Measurements from ENCODE around the gene PHLPP1.

PHLPP1 gene

DNA sequence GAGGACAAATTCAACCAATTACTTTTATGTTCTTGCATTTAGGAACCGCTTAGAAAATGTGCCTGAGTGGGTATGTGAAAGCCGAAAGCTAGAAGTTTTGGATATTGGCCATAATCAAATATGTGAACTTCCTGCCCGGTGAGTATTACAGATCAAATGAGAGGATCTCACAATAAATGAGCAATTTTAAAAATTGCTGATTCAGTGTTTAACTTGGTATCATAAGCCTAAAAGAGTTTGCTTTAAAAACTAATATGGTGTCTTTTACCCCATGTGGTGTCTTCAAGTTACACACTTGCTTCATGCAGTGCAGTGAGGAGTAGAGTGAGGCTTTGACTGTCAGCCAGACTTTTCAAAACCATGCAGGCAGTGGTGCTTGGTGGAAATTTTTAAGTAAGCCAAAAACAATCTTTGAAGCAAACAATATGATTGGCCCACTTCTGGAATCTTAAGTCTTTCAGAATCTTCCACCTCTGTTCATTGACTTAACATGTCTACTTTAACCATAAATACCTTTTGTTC is 199.6 kb downstream of the PHLPP1 start:
- ATAC-seq = no peak
- TF ChIP-seq, protein P1, sequence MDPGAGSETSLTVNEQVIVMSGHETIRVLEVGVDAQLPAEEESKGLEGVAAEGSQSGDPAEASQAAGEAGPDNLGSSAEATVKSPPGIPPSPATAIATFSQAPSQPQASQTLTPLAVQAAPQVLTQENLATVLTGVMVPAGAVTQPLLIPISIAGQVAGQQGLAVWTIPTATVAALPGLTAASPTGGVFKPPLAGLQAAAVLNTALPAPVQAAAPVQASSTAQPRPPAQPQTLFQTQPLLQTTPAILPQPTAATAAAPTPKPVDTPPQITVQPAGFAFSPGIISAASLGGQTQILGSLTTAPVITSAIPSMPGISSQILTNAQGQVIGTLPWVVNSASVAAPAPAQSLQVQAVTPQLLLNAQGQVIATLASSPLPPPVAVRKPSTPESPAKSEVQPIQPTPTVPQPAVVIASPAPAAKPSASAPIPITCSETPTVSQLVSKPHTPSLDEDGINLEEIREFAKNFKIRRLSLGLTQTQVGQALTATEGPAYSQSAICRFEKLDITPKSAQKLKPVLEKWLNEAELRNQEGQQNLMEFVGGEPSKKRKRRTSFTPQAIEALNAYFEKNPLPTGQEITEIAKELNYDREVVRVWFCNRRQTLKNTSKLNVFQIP (CRISPR knock-in tag; IDR thresholded peaks at IDR 0.05; ENCODE audit: borderline replicate concordance, low read depth) = no peak
- TF ChIP-seq, protein P2, sequence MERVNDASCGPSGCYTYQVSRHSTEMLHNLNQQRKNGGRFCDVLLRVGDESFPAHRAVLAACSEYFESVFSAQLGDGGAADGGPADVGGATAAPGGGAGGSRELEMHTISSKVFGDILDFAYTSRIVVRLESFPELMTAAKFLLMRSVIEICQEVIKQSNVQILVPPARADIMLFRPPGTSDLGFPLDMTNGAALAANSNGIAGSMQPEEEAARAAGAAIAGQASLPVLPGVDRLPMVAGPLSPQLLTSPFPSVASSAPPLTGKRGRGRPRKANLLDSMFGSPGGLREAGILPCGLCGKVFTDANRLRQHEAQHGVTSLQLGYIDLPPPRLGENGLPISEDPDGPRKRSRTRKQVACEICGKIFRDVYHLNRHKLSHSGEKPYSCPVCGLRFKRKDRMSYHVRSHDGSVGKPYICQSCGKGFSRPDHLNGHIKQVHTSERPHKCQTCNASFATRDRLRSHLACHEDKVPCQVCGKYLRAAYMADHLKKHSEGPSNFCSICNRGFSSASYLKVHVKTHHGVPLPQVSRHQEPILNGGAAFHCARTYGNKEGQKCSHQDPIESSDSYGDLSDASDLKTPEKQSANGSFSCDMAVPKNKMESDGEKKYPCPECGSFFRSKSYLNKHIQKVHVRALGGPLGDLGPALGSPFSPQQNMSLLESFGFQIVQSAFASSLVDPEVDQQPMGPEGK (CRISPR knock-in tag; IDR thresholded peaks at IDR 0.05; ENCODE audit: borderline replicate concordance) = no peak
- no peak for TF ChIP-seq ZFP30 (CRISPR knock-in tag; IDR thresholded peaks at IDR 0.05)
- TF ChIP-seq CSDC2 (CRISPR knock-in tag; IDR thresholded peaks at IDR 0.05) = no peak
- no peak for TF ChIP-seq TCF4 (CRISPR knock-in tag; IDR thresholded peaks at IDR 0.05; ENCODE audit: borderline replicate concordance)
- no peak for TF ChIP-seq GLIS3 (CRISPR knock-in tag; IDR thresholded peaks at IDR 0.05)
- no peak for TF ChIP-seq ISL1 (CRISPR knock-in tag; IDR thresholded peaks at IDR 0.05)
- TF ChIP-seq ARNTL (CRISPR knock-in tag; IDR thresholded peaks at IDR 0.05; ENCODE audit: borderline replicate concordance, low read depth) = no peak
- no peak for TF ChIP-seq PPARA (CRISPR knock-in tag; IDR thresholded peaks at IDR 0.05; ENCODE audit: borderline replicate concordance)
- no peak for TF ChIP-seq RARB (CRISPR knock-in tag; IDR thresholded peaks at IDR 0.05)
- TF ChIP-seq, protein P3, sequence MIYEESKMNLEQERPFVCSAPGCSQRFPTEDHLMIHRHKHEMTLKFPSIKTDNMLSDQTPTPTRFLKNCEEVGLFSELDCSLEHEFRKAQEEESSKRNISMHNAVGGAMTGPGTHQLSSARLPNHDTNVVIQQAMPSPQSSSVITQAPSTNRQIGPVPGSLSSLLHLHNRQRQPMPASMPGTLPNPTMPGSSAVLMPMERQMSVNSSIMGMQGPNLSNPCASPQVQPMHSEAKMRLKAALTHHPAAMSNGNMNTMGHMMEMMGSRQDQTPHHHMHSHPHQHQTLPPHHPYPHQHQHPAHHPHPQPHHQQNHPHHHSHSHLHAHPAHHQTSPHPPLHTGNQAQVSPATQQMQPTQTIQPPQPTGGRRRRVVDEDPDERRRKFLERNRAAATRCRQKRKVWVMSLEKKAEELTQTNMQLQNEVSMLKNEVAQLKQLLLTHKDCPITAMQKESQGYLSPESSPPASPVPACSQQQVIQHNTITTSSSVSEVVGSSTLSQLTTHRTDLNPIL (CRISPR knock-in tag; IDR thresholded peaks at IDR 0.05; ENCODE audit: low read depth) = no peak
- no peak for TF ChIP-seq ZNF565 (CRISPR knock-in tag; conservative IDR thresholded peaks at IDR 0.05; ENCODE audit: low read depth)
- no peak for TF ChIP-seq TOX (CRISPR knock-in tag; IDR thresholded peaks at IDR 0.05; ENCODE audit: borderline replicate concordance)
- TF ChIP-seq ZNF8 (CRISPR knock-in tag; IDR thresholded peaks at IDR 0.05) = no peak
- TF ChIP-seq ZC3H10 (CRISPR knock-in tag; IDR thresholded peaks at IDR 0.05) = no peak
- TF ChIP-seq OSR1 (CRISPR knock-in tag; IDR thresholded peaks at IDR 0.05) = no peak
- TF ChIP-seq, protein P4, sequence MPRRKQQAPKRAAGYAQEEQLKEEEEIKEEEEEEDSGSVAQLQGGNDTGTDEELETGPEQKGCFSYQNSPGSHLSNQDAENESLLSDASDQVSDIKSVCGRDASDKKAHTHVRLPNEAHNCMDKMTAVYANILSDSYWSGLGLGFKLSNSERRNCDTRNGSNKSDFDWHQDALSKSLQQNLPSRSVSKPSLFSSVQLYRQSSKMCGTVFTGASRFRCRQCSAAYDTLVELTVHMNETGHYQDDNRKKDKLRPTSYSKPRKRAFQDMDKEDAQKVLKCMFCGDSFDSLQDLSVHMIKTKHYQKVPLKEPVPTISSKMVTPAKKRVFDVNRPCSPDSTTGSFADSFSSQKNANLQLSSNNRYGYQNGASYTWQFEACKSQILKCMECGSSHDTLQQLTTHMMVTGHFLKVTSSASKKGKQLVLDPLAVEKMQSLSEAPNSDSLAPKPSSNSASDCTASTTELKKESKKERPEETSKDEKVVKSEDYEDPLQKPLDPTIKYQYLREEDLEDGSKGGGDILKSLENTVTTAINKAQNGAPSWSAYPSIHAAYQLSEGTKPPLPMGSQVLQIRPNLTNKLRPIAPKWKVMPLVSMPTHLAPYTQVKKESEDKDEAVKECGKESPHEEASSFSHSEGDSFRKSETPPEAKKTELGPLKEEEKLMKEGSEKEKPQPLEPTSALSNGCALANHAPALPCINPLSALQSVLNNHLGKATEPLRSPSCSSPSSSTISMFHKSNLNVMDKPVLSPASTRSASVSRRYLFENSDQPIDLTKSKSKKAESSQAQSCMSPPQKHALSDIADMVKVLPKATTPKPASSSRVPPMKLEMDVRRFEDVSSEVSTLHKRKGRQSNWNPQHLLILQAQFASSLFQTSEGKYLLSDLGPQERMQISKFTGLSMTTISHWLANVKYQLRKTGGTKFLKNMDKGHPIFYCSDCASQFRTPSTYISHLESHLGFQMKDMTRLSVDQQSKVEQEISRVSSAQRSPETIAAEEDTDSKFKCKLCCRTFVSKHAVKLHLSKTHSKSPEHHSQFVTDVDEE (CRISPR knock-in tag; IDR thresholded peaks at IDR 0.05) = no peak
- TF ChIP-seq, protein P5, sequence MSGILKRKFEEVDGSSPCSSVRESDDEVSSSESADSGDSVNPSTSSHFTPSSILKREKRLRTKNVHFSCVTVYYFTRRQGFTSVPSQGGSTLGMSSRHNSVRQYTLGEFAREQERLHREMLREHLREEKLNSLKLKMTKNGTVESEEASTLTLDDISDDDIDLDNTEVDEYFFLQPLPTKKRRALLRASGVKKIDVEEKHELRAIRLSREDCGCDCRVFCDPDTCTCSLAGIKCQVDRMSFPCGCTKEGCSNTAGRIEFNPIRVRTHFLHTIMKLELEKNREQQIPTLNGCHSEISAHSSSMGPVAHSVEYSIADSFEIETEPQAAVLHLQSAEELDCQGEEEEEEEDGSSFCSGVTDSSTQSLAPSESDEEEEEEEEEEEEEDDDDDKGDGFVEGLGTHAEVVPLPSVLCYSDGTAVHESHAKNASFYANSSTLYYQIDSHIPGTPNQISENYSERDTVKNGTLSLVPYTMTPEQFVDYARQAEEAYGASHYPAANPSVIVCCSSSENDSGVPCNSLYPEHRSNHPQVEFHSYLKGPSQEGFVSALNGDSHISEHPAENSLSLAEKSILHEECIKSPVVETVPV (CRISPR knock-in tag; IDR thresholded peaks at IDR 0.05) = no peak
- no peak for TF ChIP-seq BACH2 (CRISPR knock-in tag; IDR thresholded peaks at IDR 0.05; ENCODE audit: borderline replicate concordance)

DNA sequence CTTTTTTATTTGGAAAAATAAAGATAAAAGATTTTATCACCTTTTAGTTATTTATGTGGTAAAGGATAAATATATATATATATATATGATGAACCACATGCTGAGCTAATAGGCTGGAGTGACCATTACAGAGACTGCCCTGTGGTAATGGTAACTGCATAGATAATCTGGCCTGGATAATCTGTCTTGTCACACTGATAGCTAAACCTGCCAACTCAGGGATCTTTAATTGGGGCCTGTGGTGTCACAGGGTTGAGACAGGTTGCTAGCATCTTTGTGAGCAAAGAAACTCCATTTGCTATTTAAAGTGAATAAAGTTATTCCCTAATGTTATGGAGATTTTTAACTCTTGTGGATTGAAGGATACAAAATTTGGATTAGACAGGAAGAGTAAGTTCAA is 203.0 kb downstream of the PHLPP1 start:
- ATAC-seq = no peak
- TF ChIP-seq SNAI2 (CRISPR knock-in tag; IDR thresholded peaks at IDR 0.05) (no peak), RARB (CRISPR knock-in tag; IDR thresholded peaks at IDR 0.05) (no peak), ARNTL (CRISPR knock-in tag; IDR thresholded peaks at IDR 0.05; ENCODE audit: borderline replicate concordance, low read depth) (no peak), BACH2 (CRISPR knock-in tag; IDR thresholded peaks at IDR 0.05; ENCODE audit: borderline replicate concordance) (no peak), OSR1 (CRISPR knock-in tag; IDR thresholded peaks at IDR 0.05) (no peak), ZNF8 (CRISPR knock-in tag; IDR thresholded peaks at IDR 0.05) (no peak), ZC3H10 (CRISPR knock-in tag; IDR thresholded peaks at IDR 0.05) (no peak), ZNF565 (CRISPR knock-in tag; conservative IDR thresholded peaks at IDR 0.05; ENCODE audit: low read depth) (no peak), TCF4 (CRISPR knock-in tag; IDR thresholded peaks at IDR 0.05; ENCODE audit: borderline replicate concordance) (no peak), ISL1 (CRISPR knock-in tag; IDR thresholded peaks at IDR 0.05) (no peak), ZFP3 (CRISPR knock-in tag; IDR thresholded peaks at IDR 0.05) (no peak), ESRRG (CRISPR knock-in tag; IDR thresholded peaks at IDR 0.05) (no peak), PPARA (CRISPR knock-in tag; IDR thresholded peaks at IDR 0.05; ENCODE audit: borderline replicate concordance) (no peak), ZFP30 (CRISPR knock-in tag; IDR thresholded peaks at IDR 0.05) (no peak), TOX (CRISPR knock-in tag; IDR thresholded peaks at IDR 0.05; ENCODE audit: borderline replicate concordance) (no peak)
- TF ChIP-seq, protein P3 (CRISPR knock-in tag; IDR thresholded peaks at IDR 0.05; ENCODE audit: low read depth) = no peak

All from SK-N-SH treated with all-trans-retinoic acid at 6 μM for 48 hours (cell line).